ENCODE measurements around the gene AIMP2.
"Not testable (repeated sequence)": the region's sequence is repeated elsewhere in the genome, so short reads cannot be mapped to it uniquely, and the experiment has no call there.

Gene AIMP2

GRCh38 chr7:6026011-6026819, 17.1 kb downstream of the AIMP2 start:
- ATAC-seq (peak; percentile 89), DNase-seq (peak; percentile 65)

DNA sequence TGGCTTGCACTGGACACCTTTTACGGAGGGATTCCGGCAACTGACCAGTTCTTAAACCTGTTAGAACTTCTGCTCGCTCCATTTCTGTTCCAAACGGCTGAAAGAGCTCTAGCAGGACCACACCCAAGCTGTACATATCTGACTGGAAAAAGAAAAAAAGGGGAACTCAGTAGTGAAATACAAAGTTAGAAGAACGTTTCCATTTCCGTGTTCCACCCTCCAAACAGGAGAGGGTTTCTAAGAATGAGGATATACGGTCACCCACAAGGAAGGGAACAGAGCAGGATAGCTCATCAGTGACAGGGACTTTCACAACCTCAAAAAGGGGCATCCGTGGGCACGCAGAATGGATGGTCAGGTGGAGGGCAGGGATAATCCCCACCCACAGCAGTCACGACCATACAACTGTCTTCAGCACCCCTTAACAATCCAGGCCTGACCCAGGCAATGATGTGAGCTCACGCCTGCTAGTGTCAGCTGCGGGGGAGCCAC, 17.8 kb downstream of the AIMP2 start:
- ATAC-seq (no peak), DNase-seq (no peak)

GRCh38 chr7:6027806-6028365, 18.8 kb downstream of the AIMP2 start:
- no peak for DNase-seq
- no peak for ATAC-seq

DNA sequence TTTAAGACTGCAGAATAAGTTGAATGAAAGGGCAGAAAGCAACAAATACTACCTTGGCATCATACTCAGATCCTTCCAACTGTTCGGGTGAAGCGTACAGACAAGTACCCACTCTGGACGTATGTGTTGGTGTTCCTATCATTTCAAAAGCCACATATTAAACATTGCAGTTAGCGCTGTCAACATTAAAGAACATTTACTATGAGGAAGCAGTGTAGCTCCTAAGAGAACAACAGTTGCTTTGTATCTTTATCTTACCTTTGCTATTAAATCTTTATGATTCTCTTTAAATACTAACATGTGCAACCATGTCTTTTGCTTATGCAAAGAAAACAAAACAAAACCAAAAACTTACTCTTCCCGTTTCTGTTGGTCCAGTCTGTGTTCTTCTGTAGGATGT, 19.5 kb downstream of the AIMP2 start:
- DNase-seq = no peak
- ATAC-seq = no peak

DNA sequence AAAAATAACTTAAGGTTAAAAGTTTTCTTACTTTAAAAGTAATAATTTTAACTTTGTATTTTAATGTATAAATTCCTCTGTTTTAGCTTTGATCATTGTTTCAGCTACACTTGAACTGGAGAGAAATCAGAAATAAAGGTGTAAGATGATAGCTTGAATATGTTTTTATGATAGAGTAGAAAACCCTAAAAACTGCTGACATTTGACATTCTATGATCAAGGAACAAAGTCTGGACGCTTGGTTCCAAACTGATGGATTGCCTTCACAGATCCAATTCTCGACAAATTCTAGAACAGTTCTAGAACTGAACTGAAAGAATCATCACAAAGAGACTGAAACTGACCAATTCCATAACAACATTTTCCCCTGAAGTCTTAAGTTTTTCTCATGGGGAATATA, 21.9 kb downstream of the AIMP2 start, which contains the start of gene ANKRD61:
TSS of gene ANKRD61 (plus strand) at position 389 of the 400 bp plus-strand sequence. CDS start at position 389, 0 bp downstream.
- ATAC-seq (no peak), DNase-seq (no peak)

- ATAC-seq = no peak
Measured at GRCh38 chr7:6031567-6031966, 22.5 kb downstream of the AIMP2 start.

GRCh38 chr7:6032167-6032566, 23.1 kb downstream of the AIMP2 start:
- ATAC-seq (no peak), DNase-seq (no peak)

More at GRCh38 chr7:6031567-6031966, 22.5 kb downstream of the AIMP2 start:
- DNase-seq = no peak

GRCh38 chr7:6032641-6033040, 23.6 kb downstream of the AIMP2 start:
- no peak for ATAC-seq
- no peak for DNase-seq

GRCh38 chr7:6035165-6035564, 26.1 kb downstream of the AIMP2 start:
- ATAC-seq (no peak), DNase-seq (no peak)

DNA sequence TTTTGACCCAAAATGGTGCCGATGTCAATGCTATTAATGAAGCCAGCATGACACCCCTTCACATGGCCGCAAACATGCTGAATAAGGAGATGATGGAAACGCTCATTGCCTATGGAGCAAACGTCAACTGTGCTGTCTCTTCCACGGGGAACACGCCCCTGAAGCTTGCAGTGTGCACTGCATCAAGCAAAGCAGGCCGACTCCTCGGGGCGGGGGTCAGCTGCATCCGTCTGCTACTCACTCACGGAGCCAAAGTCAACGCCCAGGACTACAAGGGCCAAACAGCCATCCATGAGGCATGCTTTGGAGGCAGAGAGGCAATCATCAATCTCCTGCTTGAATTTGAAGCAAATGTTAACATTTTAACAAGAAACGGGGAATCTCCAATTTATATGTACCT, 26.6 kb downstream of the AIMP2 start:
- DNase-seq (no peak), ATAC-seq (no peak)

- no peak for ATAC-seq
- DNase-seq = no peak
Measured at GRCh38 chr7:6049780-6050179, 40.7 kb downstream of the AIMP2 start.

DNA sequence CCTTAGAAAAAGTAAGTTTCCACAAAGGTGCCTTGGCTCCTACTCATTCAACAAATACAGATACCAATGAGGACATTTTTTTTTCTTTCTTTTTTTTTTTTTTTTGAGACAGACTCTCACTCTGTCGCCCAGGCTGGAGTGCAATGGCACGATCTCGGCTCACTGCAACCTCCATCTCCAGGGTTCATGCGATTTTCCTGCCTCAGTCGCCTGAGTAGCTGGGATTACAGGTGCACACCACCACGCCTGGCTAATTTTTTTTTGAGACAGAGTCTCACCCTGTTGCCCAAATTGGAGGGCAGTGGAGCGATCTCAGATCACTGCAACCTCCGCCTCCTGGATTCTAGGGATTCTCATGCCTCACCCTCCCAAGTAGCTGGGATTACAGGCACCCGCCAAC, 42.1 kb downstream of the AIMP2 start:
- DNase-seq, ATAC-seq: not testable (repeated sequence)

DNA sequence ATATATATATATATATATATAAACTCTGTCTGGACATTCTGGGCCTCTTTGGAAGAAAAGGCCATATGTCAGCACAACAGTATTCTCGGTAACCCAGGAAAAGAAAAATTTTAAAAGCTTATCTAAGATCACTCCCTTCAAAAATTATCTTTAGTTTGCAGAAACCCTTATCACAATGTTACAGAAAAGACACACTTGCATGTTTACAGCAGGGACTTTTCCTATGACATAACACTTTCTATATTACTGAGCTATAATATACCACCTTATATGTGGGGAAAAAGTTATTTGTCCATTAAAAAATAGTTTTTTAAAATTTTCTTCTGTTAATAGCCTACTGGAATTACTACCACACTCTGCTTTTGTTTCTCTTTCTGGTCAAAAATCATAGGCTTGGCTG, 47.5 kb downstream of the AIMP2 start:
- no peak for ATAC-seq
- no peak for DNase-seq

GRCh38 chr7:6057316-6058129, 48.5 kb downstream of the AIMP2 start:
- ATAC-seq (no peak), DNase-seq (no peak)

GRCh38 chr7:6059941-6060340, 50.9 kb downstream of the AIMP2 start:
- not testable (repeated sequence) for ATAC-seq

DNA sequence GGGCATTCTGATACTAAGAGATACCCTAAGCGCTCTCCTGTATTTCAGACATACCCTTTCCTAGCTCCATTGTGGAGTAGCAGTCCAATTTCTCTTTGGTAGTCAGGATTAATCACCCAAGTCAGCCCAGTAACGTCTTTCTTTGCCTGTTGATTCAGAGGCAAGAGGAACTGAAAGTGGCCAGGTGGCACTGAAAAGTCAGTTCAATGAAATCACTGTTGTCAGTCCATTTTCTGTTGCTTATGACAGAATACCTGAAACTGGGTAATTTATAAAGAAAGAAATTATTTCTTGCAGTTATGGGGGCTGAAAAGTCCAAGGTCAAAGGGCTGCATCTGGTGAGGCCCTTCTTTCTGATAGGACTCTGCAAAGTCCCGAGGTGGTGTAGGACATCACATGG, 62.3 kb downstream of the AIMP2 start:
- no peak for DNase-seq
- ATAC-seq = no peak

More at GRCh38 chr7:6059941-6060340, 50.9 kb downstream of the AIMP2 start:
- not testable (repeated sequence) for DNase-seq
